PFSK-1 (cell line): ENCODE data around the gene RNF168.

Source experiments
- POLR2AphosphoS5 ChIP-seq: IDR thresholded peaks from 2 replicates; pipeline ENCODE4 v1.6.1; 2012; ENCODE audit warnings: low read depth, mild to moderate bottlenecking, control low read depth, low read length, moderate library complexity
- REST ChIP-seq, 2 experiments: IDR thresholded peaks; 2 replicates each; pipeline versions ENCODE4 v1.6.1 to v1.8.0; 2011 to 2012; ENCODE audit warnings: low read depth in 2 of 2, low read length in 2 of 2, control low read depth in 1 of 2, inconsistent platforms in 1 of 2, mild to moderate bottlenecking in 1 of 2, moderate library complexity in 1 of 2; ENCODE audit not compliant: insufficient read depth in 1 of 2
- TAF1 ChIP-seq: IDR thresholded peaks from 2 replicates; pipeline ENCODE4 v1.6.1; 2012; ENCODE audit warnings: low read length, control low read depth, borderline replicate concordance; ENCODE audit not compliant: insufficient read depth

GRCh38 chr3:196513697-196514349 lies 10.3 kb upstream of the RNF168 start:
- TF ChIP-seq POLR2AphosphoS5 (no peak), REST (IDR thresholded peaks at IDR 0.05; ENCODE audit: insufficient read depth in 1 of 2, low read depth in 2 of 2, low read length in 2 of 2) (no peak), TAF1 (no peak)
